Panc1 (cell line): Measurements from ENCODE around the gene PIGL.

Source experiments
- CTCF ChIP-seq: fragments of 450-650 bp; IDR thresholded peaks from 2 replicates; pipeline ENCODE4 v1.5.1; 2017; ENCODE audit warnings: mild to moderate bottlenecking
- SIN3A ChIP-seq: IDR thresholded peaks from 2 replicates; pipeline ENCODE4 v1.6.1; 2012; ENCODE audit warnings: low read depth, mild to moderate bottlenecking, low read length, moderate library complexity, borderline replicate concordance; ENCODE audit not compliant: insufficient read depth

- TF ChIP-seq CTCF (no peak; the same call in 1 of the 2 replicates), SIN3A (no peak)
These were observed 70.0 kb downstream of the PIGL start for GRCh38 chr17:16286947-16287562.
